ENCODE data around the gene CNTN4.

The CNTN4 gene

GRCh38 chr3:2873986-2874385, 775.3 kb downstream of the CNTN4 start:
- TF ChIP-seq SUZ12 (IDR thresholded peaks at IDR 0.05) = no peak
- TF ChIP-seq LEF1 (IDR thresholded peaks at IDR 0.05; ENCODE audit: borderline replicate concordance) = no peak
- TF ChIP-seq ELF4 (IDR thresholded peaks at IDR 0.05) = no peak
- no peak for TF ChIP-seq CTBP1 (IDR thresholded peaks at IDR 0.05; ENCODE audit: borderline replicate concordance)

DNA sequence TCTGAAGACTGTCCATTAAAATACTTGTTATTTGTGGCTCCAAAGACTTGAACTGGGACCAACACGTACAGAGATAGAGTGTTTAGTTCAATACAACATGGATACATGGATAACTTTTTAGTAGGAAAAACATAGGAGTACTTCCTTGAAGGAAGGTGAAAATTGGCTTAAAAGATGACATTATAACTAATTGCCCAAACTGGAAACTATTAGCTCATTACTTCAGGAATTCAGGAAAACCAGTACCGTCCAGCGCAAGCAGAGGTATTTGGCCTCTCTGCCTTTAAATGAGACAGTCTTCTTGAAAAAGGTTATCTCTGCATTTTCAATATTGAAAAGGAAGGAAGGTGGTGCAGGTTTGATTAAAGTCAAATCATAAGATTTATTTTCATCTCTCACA, 777.0 kb downstream of the CNTN4 start:
- TF ChIP-seq FOXM1 (IDR thresholded peaks at IDR 0.05; ENCODE audit: borderline replicate concordance) = no peak
- TF ChIP-seq LEF1 (IDR thresholded peaks at IDR 0.05; ENCODE audit: borderline replicate concordance) = no peak
- TF ChIP-seq SP1 (IDR thresholded peaks at IDR 0.05) = no peak
- no peak for TF ChIP-seq FOXK2 (IDR thresholded peaks at IDR 0.05)
- TF ChIP-seq NFRKB (IDR thresholded peaks at IDR 0.05) = no peak
- no peak for TF ChIP-seq CTBP1 (IDR thresholded peaks at IDR 0.05; ENCODE audit: borderline replicate concordance)
- TF ChIP-seq SUZ12 (IDR thresholded peaks at IDR 0.05) = no peak
- TF ChIP-seq ARNT (IDR thresholded peaks at IDR 0.05) = no peak
- no peak for TF ChIP-seq TARDBP (IDR thresholded peaks at IDR 0.05)
- TF ChIP-seq PKNOX1 (IDR thresholded peaks at IDR 0.05) = no peak
- DNase-seq (ENCODE audit: extremely low spot score) = no peak
- POLR2A ChIA-PET = no interaction called here
- CTCF ChIA-PET = no interaction called here

More at GRCh38 chr3:2873986-2874385, 775.3 kb downstream of the CNTN4 start:
- no peak for DNase-seq (ENCODE audit: extremely low spot score)
- POLR2A ChIA-PET = no interaction called here
- CTCF ChIA-PET = no interaction called here

DNA sequence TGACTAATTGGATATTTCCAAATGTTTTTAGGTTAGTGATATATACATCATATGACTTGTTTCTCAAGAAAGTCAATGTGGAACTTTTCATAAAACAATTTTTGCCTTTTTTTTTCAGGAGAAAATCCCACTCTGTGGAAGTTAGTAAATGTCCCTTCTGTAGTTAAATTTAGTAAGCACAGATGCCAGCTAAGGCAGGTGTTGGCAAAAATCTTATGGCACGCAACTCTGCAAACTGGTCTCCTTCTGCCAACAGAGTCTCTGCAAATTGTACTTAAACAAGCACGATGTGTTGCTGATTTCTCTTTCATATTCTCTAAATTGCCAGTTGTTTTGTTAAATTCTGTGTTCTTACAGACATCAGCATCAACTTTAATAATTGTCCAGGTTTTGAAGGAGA, 777.7 kb downstream of the CNTN4 start:
- POLR2A ChIA-PET = no interaction called here
- CTCF ChIA-PET = no interaction called here
- TF ChIP-seq CTBP1 (IDR thresholded peaks at IDR 0.05; ENCODE audit: borderline replicate concordance) = no peak
- TF ChIP-seq SP1 (IDR thresholded peaks at IDR 0.05) = no peak
- TF ChIP-seq SUZ12 (IDR thresholded peaks at IDR 0.05) = no peak
- no peak for TF ChIP-seq L3MBTL2 (conservative IDR thresholded peaks at IDR 0.05)
- no peak for TF ChIP-seq ARNT (IDR thresholded peaks at IDR 0.05)
- no peak for TF ChIP-seq ZNF384 (IDR thresholded peaks at IDR 0.05)
- TF ChIP-seq TARDBP (IDR thresholded peaks at IDR 0.05) = no peak
- no peak for TF ChIP-seq HDGF (IDR thresholded peaks at IDR 0.05; ENCODE audit: borderline replicate concordance)
- no peak for TF ChIP-seq PKNOX1 (IDR thresholded peaks at IDR 0.05)
- TF ChIP-seq LEF1 (IDR thresholded peaks at IDR 0.05; ENCODE audit: borderline replicate concordance) = no peak
- no peak for TF ChIP-seq BHLHE40 (IDR thresholded peaks at IDR 0.05; ENCODE audit: borderline replicate concordance)
- no peak for TF ChIP-seq ELF4 (IDR thresholded peaks at IDR 0.05)
- no peak for TF ChIP-seq NFRKB (IDR thresholded peaks at IDR 0.05)
- TF ChIP-seq FOXA1 (IDR thresholded peaks at IDR 0.05) = no peak
- no peak for TF ChIP-seq FOXK2 (IDR thresholded peaks at IDR 0.05)
- TF ChIP-seq FOXM1 (IDR thresholded peaks at IDR 0.05; ENCODE audit: borderline replicate concordance) = no peak
- DNase-seq (ENCODE audit: extremely low spot score) = no peak

- ChIA-PET POLR2A (no interaction called here), CTCF (no interaction called here)
- TF ChIP-seq ZNF384 (IDR thresholded peaks at IDR 0.05) = no peak
- no peak for TF ChIP-seq HDGF (IDR thresholded peaks at IDR 0.05; ENCODE audit: borderline replicate concordance)
- no peak for TF ChIP-seq SP1 (IDR thresholded peaks at IDR 0.05)
- no peak for TF ChIP-seq FOXK2 (IDR thresholded peaks at IDR 0.05)
- no peak for TF ChIP-seq ELF4 (IDR thresholded peaks at IDR 0.05)
- no peak for TF ChIP-seq BHLHE40 (IDR thresholded peaks at IDR 0.05; ENCODE audit: borderline replicate concordance)
- no peak for TF ChIP-seq FOXA1 (IDR thresholded peaks at IDR 0.05)
- no peak for TF ChIP-seq CTBP1 (IDR thresholded peaks at IDR 0.05; ENCODE audit: borderline replicate concordance)
- DNase-seq (ENCODE audit: extremely low spot score) = no peak
Observed at GRCh38 chr3:2879023-2879422, 780.4 kb downstream of the CNTN4 start.

- no peak for DNase-seq (ENCODE audit: extremely low spot score)
- POLR2A ChIA-PET = no interaction called here
- CTCF ChIA-PET = no interaction called here
- TF ChIP-seq ELF4 (IDR thresholded peaks at IDR 0.05) (no peak), LEF1 (IDR thresholded peaks at IDR 0.05; ENCODE audit: borderline replicate concordance) (no peak)
Observed at GRCh38 chr3:2879587-2879986, 780.9 kb downstream of the CNTN4 start.

- POLR2A ChIA-PET = no interaction called here
- no peak for DNase-seq (ENCODE audit: extremely low spot score)
- no peak for TF ChIP-seq NFRKB (IDR thresholded peaks at IDR 0.05)
- TF ChIP-seq ARNT (IDR thresholded peaks at IDR 0.05) = no peak
- TF ChIP-seq CTBP1 (IDR thresholded peaks at IDR 0.05; ENCODE audit: borderline replicate concordance) = no peak
- TF ChIP-seq FOXM1 (IDR thresholded peaks at IDR 0.05; ENCODE audit: borderline replicate concordance) = no peak
- TF ChIP-seq SP1 (IDR thresholded peaks at IDR 0.05) = no peak
- no peak for TF ChIP-seq LEF1 (IDR thresholded peaks at IDR 0.05; ENCODE audit: borderline replicate concordance)
- TF ChIP-seq FOXA1 (IDR thresholded peaks at IDR 0.05) = no peak
- TF ChIP-seq SUZ12 (IDR thresholded peaks at IDR 0.05) = no peak
- no peak for TF ChIP-seq FOXK2 (IDR thresholded peaks at IDR 0.05)
- no peak for TF ChIP-seq ELF4 (IDR thresholded peaks at IDR 0.05)
- CTCF ChIA-PET = no interaction called here
Observed at GRCh38 chr3:2880218-2880756, 781.6 kb downstream of the CNTN4 start.

- DNase-seq (ENCODE audit: extremely low spot score) = no peak
- ChIA-PET POLR2A (no interaction called here), CTCF (no interaction called here)
- TF ChIP-seq FOXK2 (IDR thresholded peaks at IDR 0.05) = no peak
- no peak for TF ChIP-seq L3MBTL2 (conservative IDR thresholded peaks at IDR 0.05)
- no peak for TF ChIP-seq ARNT (IDR thresholded peaks at IDR 0.05)
- no peak for TF ChIP-seq FOXM1 (IDR thresholded peaks at IDR 0.05; ENCODE audit: borderline replicate concordance)
- TF ChIP-seq CTBP1 (IDR thresholded peaks at IDR 0.05; ENCODE audit: borderline replicate concordance) = no peak
- no peak for TF ChIP-seq TARDBP (IDR thresholded peaks at IDR 0.05)
- TF ChIP-seq LEF1 (IDR thresholded peaks at IDR 0.05; ENCODE audit: borderline replicate concordance) = no peak
- no peak for TF ChIP-seq ZNF384 (IDR thresholded peaks at IDR 0.05)
- TF ChIP-seq BHLHE40 (IDR thresholded peaks at IDR 0.05; ENCODE audit: borderline replicate concordance) = no peak
- TF ChIP-seq ELF4 (IDR thresholded peaks at IDR 0.05) = no peak
- no peak for TF ChIP-seq PKNOX1 (IDR thresholded peaks at IDR 0.05)
- no peak for TF ChIP-seq NFRKB (IDR thresholded peaks at IDR 0.05)
- no peak for TF ChIP-seq SUZ12 (IDR thresholded peaks at IDR 0.05)
- no peak for TF ChIP-seq SP1 (IDR thresholded peaks at IDR 0.05)
- no peak for TF ChIP-seq FOXA1 (IDR thresholded peaks at IDR 0.05)
- no peak for TF ChIP-seq HDGF (IDR thresholded peaks at IDR 0.05; ENCODE audit: borderline replicate concordance)
Observed at GRCh38 chr3:2883283-2883682, 784.6 kb downstream of the CNTN4 start.

Data from HEK293T (cell line).